ENCODE measurements around the gene JMJD1C.

Gene JMJD1C

GRCh38 chr10:63477927-63478326, 12.2 kb upstream of the JMJD1C start:
- no peak for DNase-seq

- no peak for DNase-seq
Measured at GRCh38 chr10:63474488-63474887, 8.7 kb upstream of the JMJD1C start.

- DNase-seq = no peak
Measured at GRCh38 chr10:63470928-63471327, 5.2 kb upstream of the JMJD1C start.

- no peak for DNase-seq
Measured at GRCh38 chr10:63468947-63469346, 3.2 kb upstream of the JMJD1C start.

GRCh38 chr10:63467841-63468240, 2.1 kb upstream of the JMJD1C start:
- peak; percentile 43 for DNase-seq

- peak; percentile 93 for DNase-seq
Measured at GRCh38 chr10:63466144-63466935, 563 bp upstream of the JMJD1C start.

- no peak for DNase-seq
Measured at GRCh38 chr10:63464402-63465292, 1.1 kb downstream of the JMJD1C start.

GRCh38 chr10:63462442-63462841, 3.3 kb downstream of the JMJD1C start:
- DNase-seq = no peak

- DNase-seq = no peak
Measured at GRCh38 chr10:63458177-63458576, 7.6 kb downstream of the JMJD1C start.

- no peak for DNase-seq
Measured at GRCh38 chr10:63457594-63457993, 8.2 kb downstream of the JMJD1C start.

- DNase-seq = no peak
Measured at GRCh38 chr10:63456437-63457210, 9.2 kb downstream of the JMJD1C start.

GRCh38 chr10:63455507-63455906, 10.3 kb downstream of the JMJD1C start:
- no peak for DNase-seq

- no peak for DNase-seq
Measured at GRCh38 chr10:63454631-63455030, 11.1 kb downstream of the JMJD1C start.

GRCh38 chr10:63452524-63452923, 13.3 kb downstream of the JMJD1C start:
- no peak for DNase-seq

GRCh38 chr10:63446716-63447440, 18.9 kb downstream of the JMJD1C start:
- no peak for DNase-seq

GRCh38 chr10:63441404-63441803, 24.4 kb downstream of the JMJD1C start:
- DNase-seq = no peak

- DNase-seq = no peak
Measured at GRCh38 chr10:63439607-63440006, 26.2 kb downstream of the JMJD1C start.

- no peak for DNase-seq
Measured at GRCh38 chr10:63438506-63439498, 27.0 kb downstream of the JMJD1C start.

- DNase-seq = no peak
Measured at GRCh38 chr10:63437116-63437949, 28.4 kb downstream of the JMJD1C start.

- DNase-seq = no peak
Measured at GRCh38 chr10:63436225-63436624, 29.6 kb downstream of the JMJD1C start.

All from eye (tissue), 1 donor.